Panc1 (cell line): Measurements from ENCODE around the gene PITPNB.

Experiments used
- POLR2AphosphoS5 ChIP-seq: IDR thresholded peaks from 2 replicates; pipeline ENCODE4 v1.6.1; 2012; ENCODE audit warnings: mild to moderate bottlenecking, low read depth, low read length, moderate library complexity
- TF ChIP-seq, protein P1 (sequence below): fragments of 450-650 bp; IDR thresholded peaks from 2 replicates; pipeline ENCODE4 v1.5.1; 2017; ENCODE audit warnings: mild to moderate bottlenecking

DNA sequence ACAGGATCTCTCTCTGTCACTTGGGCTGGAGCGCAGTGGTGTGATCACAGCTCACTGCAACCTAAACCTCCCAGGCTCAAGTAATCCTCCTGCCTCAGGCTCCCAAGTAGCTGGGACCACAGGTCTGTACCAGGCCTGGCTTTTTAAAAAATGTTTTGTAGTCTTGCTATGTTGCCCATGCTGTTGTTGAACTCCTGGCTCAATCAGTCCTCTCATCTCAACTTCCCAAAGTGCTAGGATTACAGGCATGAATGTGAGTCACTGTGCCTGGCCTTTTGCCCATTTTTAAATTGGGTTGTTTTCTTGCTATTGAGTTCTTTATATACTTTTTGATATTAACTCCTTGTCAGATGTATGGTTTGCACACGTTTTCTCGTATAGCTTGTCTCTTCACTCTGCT, 33.0 kb upstream of the PITPNB start:
- TF ChIP-seq, protein P1, sequence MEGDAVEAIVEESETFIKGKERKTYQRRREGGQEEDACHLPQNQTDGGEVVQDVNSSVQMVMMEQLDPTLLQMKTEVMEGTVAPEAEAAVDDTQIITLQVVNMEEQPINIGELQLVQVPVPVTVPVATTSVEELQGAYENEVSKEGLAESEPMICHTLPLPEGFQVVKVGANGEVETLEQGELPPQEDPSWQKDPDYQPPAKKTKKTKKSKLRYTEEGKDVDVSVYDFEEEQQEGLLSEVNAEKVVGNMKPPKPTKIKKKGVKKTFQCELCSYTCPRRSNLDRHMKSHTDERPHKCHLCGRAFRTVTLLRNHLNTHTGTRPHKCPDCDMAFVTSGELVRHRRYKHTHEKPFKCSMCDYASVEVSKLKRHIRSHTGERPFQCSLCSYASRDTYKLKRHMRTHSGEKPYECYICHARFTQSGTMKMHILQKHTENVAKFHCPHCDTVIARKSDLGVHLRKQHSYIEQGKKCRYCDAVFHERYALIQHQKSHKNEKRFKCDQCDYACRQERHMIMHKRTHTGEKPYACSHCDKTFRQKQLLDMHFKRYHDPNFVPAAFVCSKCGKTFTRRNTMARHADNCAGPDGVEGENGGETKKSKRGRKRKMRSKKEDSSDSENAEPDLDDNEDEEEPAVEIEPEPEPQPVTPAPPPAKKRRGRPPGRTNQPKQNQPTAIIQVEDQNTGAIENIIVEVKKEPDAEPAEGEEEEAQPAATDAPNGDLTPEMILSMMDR = no peak
- no peak for TF ChIP-seq POLR2AphosphoS5
